PC-9 (cell line): ENCODE results near the gene BCL2. TPM values are rescaled to one million over a fixed set of nuclear protein-coding genes. Genes with fewer than 3 reads are reported as not detected.

Source experiments
- BruUV-seq: library from RNA; stranded (reverse); fragments of 400-500 nt; replicated peaks from 2 replicates; lab custom pipeline; 2021; lab: Mats Ljungman, UMichigan
- CTCF ChIA-PET: fragments of 300-600 bp; sonication (Branson Sonifier 250); formaldehyde crosslinking; loops from one replicate; lab custom pipeline; 2022; ENCODE audit warnings: antibody characterized with exemption; lab: Charles Lee
- POLR2A ChIA-PET: fragments of 300-600 bp; sonication (Branson Sonifier 250); formaldehyde crosslinking; loops from one replicate; lab custom pipeline; 2022; ENCODE audit warnings: antibody characterized with exemption; ENCODE audit not compliant: unreplicated experiment; lab: Charles Lee
- DNase-seq, 2 experiments: peaks; one replicate each; pipeline versions ENCODE4 v3.0.0 to v3.0.0-alpha.2; 2015 to 2022; ENCODE audit warnings: mixed read lengths in 1 of 2
- H2AFZ ChIP-seq: fragments of 200-600 bp; sonication (generic); 2 replicates; pipeline ENCODE4 v1.8.1; 2017; ENCODE audit warnings: antibody characterized with exemption
- H3F3A ChIP-seq: fragments of 200-600 bp; sonication (generic); 2 replicates; pipeline ENCODE4 v1.8.1; 2017; ENCODE audit warnings: antibody characterized with exemption, mild to moderate bottlenecking, low read depth; ENCODE audit not compliant: insufficient read depth
- H3K27ac ChIP-seq: fragments of 200-600 bp; sonication (generic); 2 replicates; pipeline ENCODE4 v1.6.1; 2016; ENCODE audit warnings: mixed run types
- H3K27me3 ChIP-seq: fragments of 200-600 bp; sonication (generic); 2 replicates; pipeline ENCODE4 v1.6.1; 2016; ENCODE audit warnings: low read depth, mixed run types; ENCODE audit not compliant: insufficient read depth
- H3K36me3 ChIP-seq: fragments of 200-600 bp; sonication (generic); 2 replicates; pipeline ENCODE4 v1.6.1; 2016; ENCODE audit warnings: low read depth, mixed run types
- H3K4me1 ChIP-seq: fragments of 200-600 bp; sonication (generic); replicated peaks from 2 replicates; pipeline ENCODE4 v1.6.1; 2016; ENCODE audit warnings: mixed run types; ENCODE audit not compliant: insufficient read depth
- H3K4me2 ChIP-seq: fragments of 200-600 bp; sonication (generic); 2 replicates; pipeline ENCODE4 v1.6.1; 2017; ENCODE audit warnings: mixed run types
- H3K4me3 ChIP-seq: fragments of 200-600 bp; sonication (generic); 2 replicates; pipeline ENCODE4 v1.6.1; 2016; ENCODE audit warnings: mixed run types
- H3K79me2 ChIP-seq: fragments of 200-600 bp; sonication (generic); 2 replicates; pipeline ENCODE4 v1.6.1; 2017; ENCODE audit warnings: low read depth, mixed run types
- H3K9me2 ChIP-seq: fragments of 200-600 bp; sonication (generic); 2 replicates; pipeline ENCODE4 v1.8.1; 2017; ENCODE audit warnings: mild to moderate bottlenecking; ENCODE audit not compliant: insufficient read depth
- H3K9me3 ChIP-seq: fragments of 200-600 bp; sonication (generic); 2 replicates; pipeline ENCODE4 v1.8.1; 2016; ENCODE audit warnings: low read depth; ENCODE audit not compliant: insufficient read depth
- H4K20me1 ChIP-seq: fragments of 200-600 bp; sonication (generic); 2 replicates; pipeline ENCODE4 v1.8.1; 2017; ENCODE audit not compliant: insufficient read depth
- CTCF ChIP-seq: fragments of 200-600 bp; sonication (generic); conservative IDR thresholded peaks from 2 replicates; pipeline ENCODE4 v1.6.1; 2017; ENCODE audit warnings: mixed run types, antibody characterized with exemption, mild to moderate bottlenecking, moderate library complexity
- EZH2 ChIP-seq: fragments of 200-600 bp; sonication (generic); IDR thresholded peaks from 2 replicates; pipeline ENCODE4 v1.8.0; 2017; ENCODE audit warnings: antibody characterized with exemption, low read depth
- intact Hi-C: fragments of 100-400 bp; cut with micrococcal nuclease; formaldehyde crosslinking; loops from one replicate; pipeline ENCODE4 v1.10.0; 2022; ENCODE audit not compliant: unreplicated experiment
- total RNA-seq: library from RNA; stranded (reverse); gene quantifications from 2 replicates; pipeline ENCODE4 v1.2.3, GENCODE V29; 2021

The BCL2 gene
- total RNA-seq, 1 experiment from 2014 or later, result 2.0 TPM

DNA sequence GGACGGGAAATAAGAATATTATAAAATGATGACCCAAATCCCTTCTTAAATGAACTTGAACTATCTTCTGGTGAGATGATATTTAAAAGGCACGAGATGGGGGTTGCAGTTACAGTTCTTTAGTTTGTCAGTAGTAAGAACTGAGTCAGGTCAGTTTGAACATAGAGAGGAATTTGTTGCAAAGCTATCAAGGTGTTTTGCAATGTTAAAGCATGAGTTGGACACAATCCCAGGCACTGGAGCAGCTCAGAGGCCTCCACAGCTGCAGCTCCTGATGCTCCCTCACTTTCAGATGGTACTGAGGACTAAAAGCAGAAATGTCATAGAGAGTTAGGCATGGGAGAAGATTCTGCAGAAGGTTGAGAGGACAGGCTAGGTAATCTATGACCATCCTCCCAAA is 236.0 kb downstream of the BCL2 start:
- Histone ChIP-seq H3K4me2 (no peak overlapping the region), H3K27me3 (no peaks in the 10 kb centered on the region), H4K20me1 (no peaks in the 10 kb centered on the region), H3K4me3 (no peak overlapping the region), H2AFZ (no peak overlapping the region), H3K27ac (no peak overlapping the region), H3K79me2 (no peaks in the 10 kb centered on the region), H3K9me2 (no peaks in the 10 kb centered on the region), H3K4me1 (peaks cover 18% of the 10 kb centered on the region), H3K36me3 (no peaks in the 10 kb centered on the region), H3K9me3 (peaks cover 4% of the 10 kb centered on the region; the same call in 1 of the 2 replicates), H3F3A (no peaks in the 10 kb centered on the region; the same call in none of the 2 replicates)
- intact Hi-C loops, result no loop called here
- no peak for DNase-seq
- POLR2A ChIA-PET, result no interaction called here
- BruUV-seq, result no TSS peak
- CTCF ChIA-PET, result no interaction called here
- TF ChIP-seq EZH2, result no peak
- TF ChIP-seq CTCF, result no peak

DNA sequence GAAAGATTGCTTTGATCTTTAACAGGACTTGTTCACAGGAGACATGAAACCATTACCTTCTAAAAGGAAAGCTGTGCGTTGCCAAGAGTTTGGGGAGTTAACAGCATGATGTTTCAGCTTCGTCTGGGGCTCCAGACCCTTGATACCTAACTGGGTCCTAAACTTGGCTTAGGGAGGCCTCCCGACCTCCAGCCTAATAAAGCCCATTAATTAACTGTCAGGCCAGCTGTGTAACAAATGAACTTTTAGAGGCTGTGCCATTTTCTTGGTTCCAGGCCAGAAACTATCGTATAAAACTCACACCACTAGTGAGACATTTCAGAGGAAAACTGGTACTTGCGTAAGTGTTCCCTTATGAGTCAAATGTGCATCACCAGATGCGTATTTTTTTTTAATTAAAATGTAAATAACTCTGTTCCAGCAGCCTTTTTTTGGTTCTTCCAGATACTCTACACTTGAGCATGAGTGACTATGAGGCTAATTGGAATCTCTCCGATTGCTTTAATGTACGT is 236.5 kb downstream of the BCL2 start:
- H3K9me3 ChIP-seq, result peaks cover 4% of the 10 kb centered on the region; the same call in 1 of the 2 replicates
- intact Hi-C loops, result no loop called here
- TF ChIP-seq EZH2 (no peak), CTCF (no peak)
- ChIA-PET POLR2A (no interaction called here), CTCF (no interaction called here)
- peak in 1 of 2 experiments; percentile 58 for DNase-seq
- H3K9me2 ChIP-seq, result no peaks in the 10 kb centered on the region
- H3K4me3 ChIP-seq, result no peak overlapping the region
- H2AFZ ChIP-seq, result no peak overlapping the region
- no peaks in the 10 kb centered on the region for H3K79me2 ChIP-seq
- no peak overlapping the region for H3K4me2 ChIP-seq
- peak overlapping the region; percentile 21; the same call in 1 of the 2 replicates for H3K27ac ChIP-seq
- no peaks in the 10 kb centered on the region; the same call in none of the 2 replicates for H3F3A ChIP-seq
- H4K20me1 ChIP-seq, result no peaks in the 10 kb centered on the region
- no peaks in the 10 kb centered on the region for H3K27me3 ChIP-seq
- peaks cover 14% of the 10 kb centered on the region for H3K4me1 ChIP-seq
- no TSS peak for BruUV-seq
- no peaks in the 10 kb centered on the region for H3K36me3 ChIP-seq

- no peaks in the 10 kb centered on the region; the same call in none of the 2 replicates for H3F3A ChIP-seq
- H4K20me1 ChIP-seq, result no peaks in the 10 kb centered on the region
- intact Hi-C loops, result no loop called here
- POLR2A ChIA-PET, result no interaction called here
- H3K27me3 ChIP-seq, result no peaks in the 10 kb centered on the region
- no peaks in the 10 kb centered on the region for H3K36me3 ChIP-seq
- DNase-seq, result no peak
- TF ChIP-seq EZH2 (no peak), CTCF (no peak)
- peaks cover 4% of the 10 kb centered on the region; the same call in 1 of the 2 replicates for H3K9me3 ChIP-seq
- no TSS peak for BruUV-seq
- no peaks in the 10 kb centered on the region for H3K9me2 ChIP-seq
- H3K27ac ChIP-seq, result peak overlapping the region; percentile 21; the same call in 1 of the 2 replicates
- H3K4me3 ChIP-seq, result no peak overlapping the region
- CTCF ChIA-PET, result no interaction called here
- no peaks in the 10 kb centered on the region for H3K79me2 ChIP-seq
- no peak overlapping the region for H2AFZ ChIP-seq
- H3K4me2 ChIP-seq, result no peak overlapping the region
- H3K4me1 ChIP-seq, result 0 out of 2 replicates have a peak, but pooled peaks cover 8% of the 10 kb centered on the region
These were observed 237.1 kb downstream of the BCL2 start for GRCh38 chr18:63082366-63083019.
